IPS DF 4.7 (cell line): ENCODE measurements around the gene KIAA0513.
"Not testable (repeated sequence)": the region's sequence is repeated elsewhere in the genome, so short reads cannot be mapped to it uniquely, and the experiment has no call there.

Source experiments
- DNase-seq: peaks from one replicate; pipeline ENCODE4 v3.0.0-alpha.2; 2013; ENCODE audit warnings: low spot score; ENCODE audit errors: extremely low read depth

The KIAA0513 gene

DNA sequence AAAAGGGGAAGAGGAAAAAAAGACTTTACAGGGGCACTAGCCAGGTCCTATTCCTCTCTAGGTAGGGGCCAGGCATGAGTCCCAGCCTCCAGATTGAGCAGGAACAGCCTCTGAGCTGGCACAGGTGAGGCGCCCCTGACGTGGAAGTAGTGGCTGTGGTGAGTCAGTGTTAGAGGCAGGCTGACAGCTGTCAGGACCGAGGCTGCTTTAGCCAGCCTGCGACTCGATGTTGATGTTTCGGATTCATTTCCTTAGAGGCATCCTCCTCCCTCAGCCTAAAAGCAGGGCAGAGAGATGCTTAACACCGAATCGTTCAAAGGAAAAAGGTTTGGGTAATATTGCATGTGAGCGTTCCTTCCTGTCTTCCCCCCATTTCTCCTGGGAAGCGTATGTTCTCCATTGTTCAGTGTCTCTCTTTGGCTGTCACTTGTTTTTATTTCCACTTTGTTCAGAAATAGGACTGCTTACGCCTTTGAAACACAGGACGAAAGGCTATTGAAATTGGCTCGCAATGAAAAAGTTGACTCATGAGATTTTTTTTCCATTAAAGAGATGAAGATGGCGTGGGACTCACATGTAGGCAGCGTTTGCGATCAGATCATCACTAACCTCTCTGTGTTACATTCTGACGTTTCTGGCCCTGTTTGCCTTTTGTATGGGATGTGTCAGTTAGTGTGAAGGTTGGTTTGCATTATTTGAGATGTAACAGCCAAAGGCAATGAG, 1.3 kb downstream of the KIAA0513 start:
- no peak for DNase-seq

DNA sequence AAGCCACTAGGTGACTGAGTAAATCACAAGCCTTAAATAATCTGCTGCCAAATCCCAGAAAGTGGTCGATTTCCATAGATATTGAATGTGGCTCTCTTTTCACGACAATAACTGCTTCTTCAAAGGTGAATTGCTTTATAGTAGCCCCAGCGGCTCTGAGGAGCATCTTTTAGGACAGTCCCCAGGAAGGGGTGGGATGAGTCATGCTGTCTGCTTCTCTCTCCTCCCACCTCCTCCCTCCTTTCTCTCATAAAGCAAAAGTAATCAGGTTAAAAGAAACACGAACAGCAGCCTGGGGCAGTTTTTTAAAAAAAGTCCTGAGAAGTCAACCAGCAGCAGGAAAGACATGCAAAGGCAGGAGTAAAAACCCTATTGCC, 1.8 kb downstream of the KIAA0513 start:
- DNase-seq, result no peak

DNA sequence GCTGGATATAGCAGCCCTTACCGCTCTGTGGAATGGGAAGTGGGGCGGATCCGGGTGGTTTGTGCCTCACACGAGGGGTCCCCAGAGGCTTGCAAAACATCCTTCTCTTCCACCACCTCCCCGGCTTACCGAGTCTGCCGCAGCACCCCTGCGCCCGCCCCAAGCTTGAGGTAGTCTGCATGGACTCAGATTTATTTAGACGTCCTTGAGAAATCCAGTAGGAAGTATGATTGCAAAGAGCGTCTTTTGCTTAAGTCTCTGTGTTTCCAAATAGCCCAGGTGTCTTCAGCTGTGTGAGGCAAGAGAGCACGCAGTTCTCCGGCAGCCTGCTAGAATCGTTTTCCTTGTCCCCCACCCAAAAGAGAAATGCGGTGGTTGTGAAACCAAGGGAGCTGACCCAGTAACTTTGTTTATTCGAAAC, 2.4 kb downstream of the KIAA0513 start:
- DNase-seq, result no peak

DNA sequence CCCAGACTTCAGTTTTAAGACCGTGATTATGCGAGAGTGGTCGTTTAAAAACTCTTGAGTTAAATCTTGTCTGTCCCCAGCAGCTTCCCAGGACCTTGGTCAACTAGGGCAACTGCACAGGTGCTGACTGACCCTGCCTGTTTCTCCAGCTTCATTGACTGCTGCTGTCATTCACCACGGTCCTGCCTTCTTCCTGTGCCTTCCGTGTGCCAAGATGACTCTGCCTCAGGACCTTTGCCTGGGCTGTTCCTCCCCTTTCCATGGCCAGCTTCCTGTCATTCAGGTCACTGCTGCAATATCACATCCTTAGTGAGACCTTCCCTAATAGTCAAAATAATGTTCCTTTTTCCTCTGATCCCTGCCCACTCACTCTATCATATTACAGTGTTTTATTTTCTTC, 3.9 kb downstream of the KIAA0513 start:
- no peak for DNase-seq

DNA sequence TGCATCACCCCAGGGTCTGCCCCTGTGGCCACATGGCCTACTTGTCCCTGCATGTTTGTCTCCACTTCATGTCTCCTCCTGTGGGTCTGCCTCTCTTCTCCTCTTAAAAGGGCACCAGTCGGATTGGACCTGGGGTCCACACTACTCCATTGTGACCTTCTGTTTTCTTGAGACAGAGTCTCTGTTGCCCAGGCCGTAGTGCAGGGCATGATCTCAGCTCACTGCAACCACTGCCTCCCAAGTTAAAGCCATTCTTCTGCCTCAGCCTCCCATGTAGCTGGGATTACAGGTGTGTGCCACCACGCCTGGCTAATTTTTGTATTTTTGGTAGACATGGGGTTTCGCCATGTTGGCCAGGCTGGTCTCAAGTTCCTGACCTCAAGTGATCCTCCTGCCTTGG, 4.6 kb downstream of the KIAA0513 start:
- not testable (repeated sequence) for DNase-seq

DNA sequence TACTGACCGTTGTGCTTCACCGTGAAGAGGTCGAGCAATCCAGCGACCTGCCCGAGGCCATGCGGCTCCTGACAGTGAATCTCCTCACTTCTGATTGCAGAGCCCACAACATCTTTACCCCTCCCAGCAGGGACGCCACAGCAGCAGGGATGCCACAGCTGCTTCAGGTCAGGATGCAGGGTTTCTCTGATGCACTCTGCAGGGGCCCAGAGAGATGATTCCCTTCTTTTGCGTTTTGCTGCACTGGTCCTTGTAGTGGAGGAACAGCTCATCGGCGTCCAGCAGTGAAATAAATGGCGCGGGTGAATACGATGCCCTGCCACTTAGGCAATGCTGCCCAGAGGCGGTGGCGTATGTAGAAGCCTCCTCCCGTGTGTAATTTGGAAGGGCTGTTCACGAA, 5.6 kb downstream of the KIAA0513 start:
- DNase-seq, result no peak

DNA sequence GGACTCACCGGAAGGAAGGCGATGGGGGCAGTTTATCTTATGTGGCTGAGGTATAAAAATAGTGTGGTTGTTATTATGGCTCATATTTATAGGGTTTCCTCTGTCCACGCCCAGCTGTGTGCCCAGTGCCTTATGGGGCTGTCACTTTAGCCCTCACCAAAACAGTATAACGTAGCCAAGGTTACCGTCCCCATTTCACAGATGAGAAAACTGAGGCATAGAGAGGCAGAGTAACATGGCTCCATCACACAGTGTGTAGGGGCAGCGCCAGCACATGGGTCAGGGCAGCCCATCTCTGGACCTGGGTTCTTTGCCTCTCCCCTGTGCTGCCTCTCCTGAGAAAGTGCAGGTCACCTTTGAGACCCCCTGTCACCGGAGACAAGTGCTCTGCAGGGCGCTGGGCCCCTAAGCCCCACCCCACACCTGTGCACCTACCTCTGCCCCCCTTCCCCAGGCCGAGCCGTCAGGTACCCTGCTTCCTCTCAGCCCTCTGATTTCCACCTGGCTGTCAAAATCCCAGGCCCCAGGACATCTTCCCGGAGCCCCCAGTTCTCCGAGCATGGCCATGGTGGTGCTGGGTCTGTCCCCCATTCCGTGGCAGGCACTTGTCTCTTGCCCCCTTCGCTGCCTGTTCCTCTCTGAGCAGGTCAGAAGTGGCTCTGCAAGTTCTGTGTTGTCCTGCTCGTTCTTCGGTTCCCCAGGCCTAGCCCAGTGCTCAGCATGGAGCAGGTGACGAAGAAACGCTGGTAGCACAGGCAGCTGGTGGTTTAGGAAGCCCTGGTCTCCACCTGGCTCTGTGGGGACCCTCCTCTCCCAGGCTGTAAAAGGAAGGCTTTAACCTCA, 7.2 kb downstream of the KIAA0513 start:
- DNase-seq, result no peak

DNA sequence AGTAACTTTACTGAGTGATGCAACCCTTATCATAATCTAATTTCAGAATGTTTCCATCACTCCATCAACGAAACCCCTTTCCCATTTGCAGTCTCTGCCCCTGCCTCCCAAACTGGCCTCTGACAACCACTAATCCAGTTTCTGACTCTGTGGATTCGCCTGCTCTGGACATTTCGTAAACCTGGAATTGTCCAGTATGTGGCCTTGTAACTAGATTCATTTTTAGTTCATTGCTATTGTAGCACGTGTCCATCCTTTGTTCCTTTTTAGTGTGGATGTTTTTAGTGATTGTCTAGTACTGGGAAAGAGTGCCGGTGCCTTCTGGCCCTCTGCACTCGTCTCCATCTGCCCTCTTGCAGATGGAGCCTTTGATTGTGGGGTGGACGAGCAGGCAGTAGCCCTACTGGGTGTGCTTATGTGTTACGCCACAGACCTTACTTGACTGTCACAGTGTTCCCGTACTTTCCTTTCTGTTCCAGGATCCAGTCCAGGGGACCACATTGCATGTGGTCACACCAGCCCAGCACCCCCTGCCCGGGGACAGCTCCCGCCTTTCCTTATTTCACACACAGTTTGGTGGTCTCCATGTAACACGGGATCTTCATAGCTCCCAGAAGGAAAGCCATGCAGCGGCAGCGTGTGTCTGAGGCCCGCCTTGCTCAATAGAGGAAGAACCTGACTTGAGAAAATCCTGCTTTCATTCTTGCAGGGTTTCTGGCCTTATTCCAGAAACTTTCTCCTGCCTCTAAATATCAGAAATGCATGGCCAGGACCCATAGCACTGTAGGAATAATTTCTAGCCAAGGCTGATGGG, 8.8 kb downstream of the KIAA0513 start:
- DNase-seq, result no peak

DNA sequence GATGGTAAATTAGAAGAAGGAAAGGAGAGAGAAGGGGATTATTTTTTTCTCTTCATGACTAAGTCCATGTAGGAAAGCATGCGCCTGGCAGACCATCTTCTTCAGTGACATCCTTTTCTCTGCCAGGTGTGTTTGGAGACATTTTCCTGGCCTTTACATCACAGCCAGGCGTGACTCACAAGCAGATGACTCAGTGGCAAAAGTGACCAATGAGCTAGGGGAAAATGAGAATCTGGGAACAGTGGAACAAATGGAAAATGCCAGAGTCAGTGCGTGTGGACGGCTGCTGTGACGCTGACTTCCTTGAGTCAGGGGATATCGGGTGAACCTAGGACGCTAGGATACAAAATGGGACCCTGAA, 9.4 kb downstream of the KIAA0513 start:
- no peak for DNase-seq

DNA sequence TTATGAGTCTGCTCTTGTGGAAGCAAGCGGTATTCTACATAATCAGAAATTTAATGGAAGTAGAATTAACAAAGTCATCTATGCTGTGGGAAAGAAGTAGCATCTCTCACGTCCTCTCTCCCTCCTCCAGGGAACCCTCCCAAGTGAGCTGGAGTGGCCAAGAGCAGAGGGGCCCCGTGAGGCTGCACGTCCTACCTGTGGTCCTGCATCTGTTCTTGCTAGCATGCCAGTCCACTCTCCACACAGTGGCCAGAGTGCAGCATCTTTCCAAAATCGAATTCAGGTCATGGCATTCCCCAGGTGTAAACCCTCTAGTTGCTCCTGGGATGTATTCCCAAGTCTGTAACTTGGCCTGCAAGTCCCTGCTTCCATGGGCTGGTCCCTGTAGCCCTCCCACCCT, 10.1 kb downstream of the KIAA0513 start:
- no peak for DNase-seq

DNA sequence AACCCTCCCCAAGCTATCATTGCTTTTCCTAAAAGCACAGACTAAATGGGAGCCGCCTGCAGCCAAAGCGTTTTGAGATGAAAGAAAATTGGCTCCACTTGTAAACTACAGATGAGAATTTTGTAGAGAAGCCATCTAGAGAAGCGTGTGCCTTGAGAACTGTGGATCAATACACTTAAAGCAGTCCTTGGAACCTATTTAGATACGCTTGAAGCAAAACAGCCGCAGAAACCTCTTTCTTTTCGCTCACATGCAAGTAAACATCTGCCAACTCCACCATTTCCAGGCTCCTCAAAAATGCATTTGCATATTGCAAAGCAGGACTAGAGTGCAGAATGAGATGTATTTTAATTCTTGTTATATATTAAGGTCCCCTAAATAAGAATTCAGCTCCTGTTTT, 13.1 kb downstream of the KIAA0513 start:
- no peak for DNase-seq

DNA sequence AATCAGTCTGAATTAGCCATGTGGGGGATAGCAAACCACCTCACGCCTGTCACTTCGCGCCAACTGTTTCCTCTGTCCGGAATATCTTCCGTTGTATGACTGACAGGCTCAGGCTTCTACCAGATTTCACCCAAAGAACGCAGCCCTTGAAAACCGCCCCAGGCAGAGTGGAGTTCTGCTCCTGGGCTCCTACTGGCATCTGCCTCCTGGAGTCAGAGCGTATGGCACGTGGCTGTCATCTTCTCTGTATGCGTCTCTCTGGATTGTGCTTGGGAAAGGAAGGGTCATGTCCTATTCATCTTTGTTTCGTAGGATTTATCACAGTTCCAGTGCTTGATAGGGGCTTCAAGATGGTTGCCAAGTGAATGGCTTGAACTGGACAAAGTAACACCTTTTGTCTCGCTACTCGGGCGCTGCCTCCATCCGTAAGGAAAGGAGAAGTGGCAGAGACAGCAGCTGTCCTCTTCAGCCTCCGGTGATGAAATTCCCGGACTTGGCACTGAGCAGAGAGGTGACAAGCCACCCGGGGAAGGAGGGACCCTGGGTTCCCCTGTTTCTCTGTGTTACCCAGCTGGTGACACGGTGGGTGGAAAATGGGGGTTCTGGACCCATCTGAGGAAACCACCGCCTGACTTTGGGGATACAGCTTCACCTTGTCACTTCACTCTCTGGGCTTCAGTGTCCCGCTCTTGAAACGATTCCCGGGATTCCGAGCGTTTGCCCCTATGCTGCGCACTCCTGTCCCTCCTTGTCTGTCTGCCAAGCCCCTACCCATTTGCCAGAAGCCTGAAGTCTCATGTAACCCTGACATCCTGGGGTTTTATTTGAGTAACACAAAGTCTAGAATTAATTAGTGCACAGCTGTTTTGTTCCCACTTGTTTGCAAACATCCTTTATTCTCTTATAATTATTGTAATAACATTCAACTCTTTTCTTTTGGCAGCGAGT, 13.9 kb downstream of the KIAA0513 start:
- no peak for DNase-seq

DNA sequence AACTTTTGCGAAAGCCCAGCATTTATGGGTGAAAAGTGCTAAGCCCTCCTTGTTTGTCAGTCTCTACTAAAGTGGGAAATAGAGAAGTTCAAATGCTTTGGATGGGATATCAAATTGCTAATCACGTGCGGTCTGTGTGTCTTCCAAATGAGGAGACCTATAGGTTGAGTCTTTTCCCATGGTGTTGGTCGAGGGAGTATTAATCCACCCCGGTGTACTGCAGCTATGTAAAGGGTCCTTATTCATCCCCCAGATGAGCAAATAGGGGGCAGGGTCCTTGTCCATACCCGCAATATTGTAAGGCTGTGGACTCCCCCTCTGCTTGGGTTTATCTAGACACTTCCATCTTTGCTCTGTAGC, 14.6 kb downstream of the KIAA0513 start:
- no peak for DNase-seq

DNA sequence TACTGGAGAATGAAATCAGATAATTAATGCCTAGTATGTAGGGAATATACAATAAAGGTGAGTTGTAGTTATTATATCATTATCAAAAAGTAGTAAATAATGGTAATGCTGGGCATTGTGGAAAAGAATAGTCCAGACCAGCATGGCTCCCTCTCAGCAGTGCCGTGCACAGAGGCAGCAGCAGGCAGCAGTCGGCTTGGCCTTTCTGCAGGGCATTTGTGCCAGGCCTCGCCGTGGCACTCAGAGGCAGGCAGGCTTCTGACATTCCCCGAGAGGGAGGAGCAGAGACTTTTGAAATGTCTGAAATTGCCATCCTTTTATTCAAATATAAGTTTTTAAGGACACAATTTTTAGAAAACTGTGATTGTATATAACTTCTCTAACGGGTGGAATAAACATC, 15.0 kb downstream of the KIAA0513 start:
- no peak for DNase-seq

DNA sequence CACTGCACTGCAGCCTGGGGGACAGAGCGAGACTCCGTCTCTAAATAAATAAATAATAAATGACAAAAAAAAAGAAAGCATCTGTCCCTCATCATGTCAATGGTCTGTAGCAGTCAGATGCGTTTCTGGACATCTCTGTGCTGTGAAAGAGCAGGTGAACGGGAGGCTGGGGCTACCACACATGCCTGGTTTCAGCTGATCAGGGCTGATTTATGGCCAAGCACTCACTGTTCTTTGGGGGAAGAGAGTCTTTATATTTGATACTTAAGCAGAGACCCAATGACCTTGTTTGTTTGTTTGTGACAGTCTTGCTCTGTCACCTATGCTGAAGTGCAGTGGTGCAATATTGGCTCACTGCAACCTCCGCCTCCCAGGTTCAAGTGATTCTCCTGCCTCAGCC, 17.5 kb downstream of the KIAA0513 start:
- DNase-seq, result no peak

DNA sequence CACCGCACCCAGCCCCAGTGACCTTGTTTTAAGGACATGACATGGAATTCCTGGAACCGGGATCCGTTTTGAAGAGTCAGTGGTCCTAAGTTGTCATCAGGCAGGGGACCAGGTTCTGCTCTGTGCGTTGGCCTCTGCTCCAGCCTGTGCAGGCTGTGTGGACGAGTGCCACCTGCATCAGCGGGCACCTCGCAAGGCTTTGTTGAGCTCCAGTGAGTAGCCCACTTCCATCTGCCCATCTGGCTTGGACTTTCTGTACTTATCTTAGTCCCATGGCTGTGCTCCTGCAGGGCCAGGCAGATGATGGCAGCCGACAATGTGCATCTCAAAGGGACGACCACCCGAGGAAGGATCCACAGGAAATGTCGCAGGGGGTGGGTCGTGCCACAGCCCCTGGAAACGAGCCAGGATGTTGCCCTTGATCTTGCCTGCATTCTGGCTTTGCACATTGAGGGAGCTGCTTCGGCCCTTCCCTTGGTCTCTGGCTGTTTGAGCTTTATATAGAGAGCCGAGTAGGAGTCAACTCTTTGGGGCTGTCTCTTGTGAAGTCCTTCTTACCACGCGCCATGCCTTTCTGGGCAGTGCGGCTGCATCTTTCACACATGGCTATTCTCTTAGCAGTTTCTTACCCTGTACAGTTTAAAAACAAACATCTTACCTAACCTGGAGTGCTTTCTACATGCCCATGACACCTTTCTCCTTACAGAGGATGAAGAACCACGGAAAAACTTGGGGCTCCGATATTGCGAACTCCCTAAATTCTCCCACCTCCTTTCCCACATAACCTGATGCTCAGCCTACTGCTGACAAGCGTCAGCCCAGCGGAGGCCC, 18.3 kb downstream of the KIAA0513 start:
- no peak for DNase-seq

DNA sequence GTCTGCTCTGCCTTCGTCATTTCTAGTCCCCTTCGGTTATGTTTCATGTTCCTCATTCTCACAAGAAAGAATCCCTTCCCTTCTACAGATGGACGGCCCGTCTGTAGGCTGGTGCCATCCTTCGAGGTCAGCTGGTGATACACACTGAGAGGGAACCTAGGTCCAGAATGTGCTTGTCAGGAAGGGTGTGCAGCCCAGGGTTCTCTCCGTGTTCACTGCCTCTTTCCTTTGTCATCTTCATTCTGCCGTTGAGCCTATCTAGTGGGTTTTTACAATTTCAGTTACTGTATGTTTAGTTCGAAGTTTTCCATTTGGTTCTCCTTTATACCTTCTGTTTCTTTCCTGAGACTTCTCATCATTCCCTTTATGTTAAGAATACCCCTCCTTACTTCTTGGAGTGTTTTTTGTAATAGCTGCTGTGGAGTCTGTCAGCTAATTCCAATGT, 18.9 kb downstream of the KIAA0513 start:
- DNase-seq, result no peak

DNA sequence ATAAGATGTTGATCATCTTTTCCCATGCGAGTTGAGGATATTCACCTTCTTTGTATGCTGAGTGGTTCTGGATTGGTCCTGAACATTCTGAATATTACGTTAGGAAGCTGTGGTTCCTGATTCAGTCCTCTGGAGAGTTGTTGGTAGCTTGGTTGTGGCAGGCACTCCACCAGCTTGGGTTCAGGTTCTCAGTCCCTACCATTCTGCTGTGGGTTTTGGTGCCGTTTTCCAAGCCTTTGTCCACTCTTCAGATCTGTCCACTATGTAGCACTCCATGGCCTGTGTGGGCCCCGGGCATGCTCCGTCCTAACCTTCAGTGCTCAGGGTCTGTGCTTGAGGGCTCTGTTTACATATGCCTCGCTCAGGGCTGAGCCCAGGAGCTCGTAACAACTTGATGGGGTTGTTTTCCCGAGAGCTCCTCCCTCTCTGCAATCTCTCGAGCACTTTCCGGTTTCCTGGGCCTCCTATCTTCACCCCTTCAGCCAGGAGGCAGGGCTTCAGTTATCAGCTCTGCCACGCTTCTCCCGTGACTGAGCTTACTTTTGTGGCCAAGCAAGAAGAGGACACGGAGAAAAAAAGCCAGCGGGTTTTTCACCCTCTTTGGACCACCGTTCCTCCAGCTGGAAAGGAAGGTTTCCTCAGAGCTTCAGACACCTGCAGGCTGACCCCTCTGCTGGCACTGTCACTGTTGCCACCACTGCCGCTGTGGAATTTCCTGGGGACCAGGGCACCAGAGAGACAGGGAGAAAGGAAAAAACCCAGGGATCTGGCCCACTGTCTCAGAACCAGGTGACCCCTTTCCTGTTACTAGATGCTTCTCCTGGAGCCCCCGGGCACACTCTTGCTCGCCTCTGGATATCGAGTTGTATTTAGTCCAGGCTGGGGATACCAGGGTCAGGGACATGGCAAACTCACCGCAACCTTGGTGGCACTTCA, 19.6 kb downstream of the KIAA0513 start:
- no peak for DNase-seq

DNA sequence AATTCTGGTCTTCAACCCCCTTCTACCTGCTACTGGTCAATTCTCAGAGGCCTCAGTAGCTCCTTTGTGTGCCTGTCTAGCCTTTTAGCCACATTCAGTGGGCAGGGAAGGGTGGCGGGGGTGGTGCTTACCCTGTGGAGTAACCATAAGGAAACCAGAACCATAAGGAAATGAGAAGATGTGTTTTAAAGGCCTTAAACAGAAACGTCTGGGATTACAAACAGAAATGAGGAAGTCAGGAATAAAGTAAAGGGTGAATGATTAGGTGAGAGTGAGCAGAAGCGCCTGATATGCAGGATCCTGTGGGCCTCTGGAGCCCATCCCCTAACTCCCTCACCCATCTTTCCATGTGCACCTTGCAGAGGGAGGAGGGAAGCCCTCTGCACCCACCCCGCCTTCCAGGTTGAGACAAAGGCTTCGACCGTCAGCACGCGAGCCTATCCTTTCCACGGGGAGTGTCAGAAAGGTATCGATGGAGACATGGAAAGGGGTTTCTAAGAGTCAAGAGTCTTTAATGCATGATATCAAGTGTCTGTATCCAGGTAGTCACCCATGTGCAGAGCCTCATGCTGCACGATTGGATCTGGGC, 20.4 kb downstream of the KIAA0513 start:
- DNase-seq, result no peak
